ENCODE data around the gene KRT73.
"Not testable (repeated sequence)": the region's sequence is repeated elsewhere in the genome, so short reads cannot be mapped to it uniquely, and the experiment has no call there.

The KRT73 gene

DNA sequence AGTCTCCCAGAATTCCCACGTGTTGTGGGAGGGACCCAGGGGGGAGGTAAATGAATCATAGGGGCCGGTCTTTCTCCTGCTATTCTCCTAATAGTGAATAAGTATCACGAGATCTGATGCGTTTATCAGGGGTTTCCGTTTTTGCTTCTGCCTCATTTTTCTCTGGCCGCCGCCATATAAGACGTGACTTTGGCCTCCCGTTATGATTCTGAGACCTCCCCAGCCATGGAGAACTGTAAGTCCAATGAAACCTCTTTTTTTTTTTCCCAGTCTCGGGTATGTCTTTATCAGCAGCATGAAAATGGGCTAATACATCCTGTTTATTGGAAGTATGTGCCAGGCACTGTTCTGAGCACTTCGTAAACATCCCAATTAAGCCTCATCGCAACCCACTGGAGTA, 17.9 kb downstream of the KRT73 start:
- DNase-seq (ENCODE audit: low read depth) = no peak

DNA sequence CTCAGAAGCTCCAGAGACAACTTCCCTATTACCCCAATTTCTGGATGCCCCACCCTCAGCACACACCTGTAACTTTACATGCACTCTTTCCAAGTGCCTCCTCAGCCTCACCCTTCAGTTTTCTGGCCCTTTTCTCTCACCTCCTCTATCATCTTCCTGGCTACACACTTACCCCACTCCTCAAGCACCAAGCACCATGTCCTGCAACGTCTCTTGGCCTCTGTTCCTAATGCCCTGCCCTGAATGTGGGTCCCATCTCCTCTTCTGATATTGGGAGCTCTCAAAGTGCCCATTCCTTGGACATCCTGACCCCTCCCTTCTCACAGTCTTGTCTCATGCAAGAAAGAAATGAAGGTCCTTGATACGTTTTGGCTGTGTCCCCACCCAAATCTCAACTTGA, 18.3 kb downstream of the KRT73 start:
- DNase-seq (ENCODE audit: low read depth) = no peak

DNA sequence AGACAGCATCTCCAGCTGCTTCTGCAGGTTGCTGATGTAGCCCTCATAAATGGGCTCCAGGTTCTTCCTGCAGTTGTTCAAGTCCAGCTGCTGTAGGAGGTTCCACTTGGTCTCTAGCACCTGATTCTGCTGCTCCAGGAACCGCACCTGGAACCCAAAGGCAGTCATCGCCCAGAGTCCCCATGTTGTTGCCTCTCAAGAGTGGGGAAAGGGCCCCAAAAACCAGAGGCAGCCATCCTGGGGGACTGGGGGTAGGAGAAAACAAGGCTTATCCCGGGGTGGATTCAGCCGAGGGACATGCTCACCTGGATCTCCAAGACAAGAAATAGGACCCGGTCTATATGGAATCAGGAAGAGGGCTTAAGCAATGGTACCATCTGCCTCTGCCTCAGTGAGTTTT, 19.4 kb downstream of the KRT73 start:
- DNase-seq (ENCODE audit: low read depth) = no peak

DNA sequence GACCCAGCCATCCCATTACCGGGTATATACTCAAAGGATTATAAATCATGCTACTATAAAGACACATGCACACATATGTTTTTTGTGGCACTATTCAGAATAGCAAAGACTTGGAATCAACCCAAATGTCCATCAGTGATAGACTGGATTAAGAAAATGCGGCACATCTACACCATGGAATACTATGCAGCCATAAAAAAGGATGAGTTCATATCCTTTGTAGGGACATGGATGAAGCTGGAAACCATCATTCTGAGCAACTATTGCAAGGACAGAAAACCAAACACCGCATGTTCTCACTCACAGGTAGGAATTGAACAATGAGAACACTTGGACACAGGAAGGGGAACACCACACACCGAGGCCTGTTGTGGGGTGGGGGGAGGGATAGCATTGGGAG, 24.1 kb downstream of the KRT73 start:
- DNase-seq (ENCODE audit: low read depth) = not testable (repeated sequence)

DNA sequence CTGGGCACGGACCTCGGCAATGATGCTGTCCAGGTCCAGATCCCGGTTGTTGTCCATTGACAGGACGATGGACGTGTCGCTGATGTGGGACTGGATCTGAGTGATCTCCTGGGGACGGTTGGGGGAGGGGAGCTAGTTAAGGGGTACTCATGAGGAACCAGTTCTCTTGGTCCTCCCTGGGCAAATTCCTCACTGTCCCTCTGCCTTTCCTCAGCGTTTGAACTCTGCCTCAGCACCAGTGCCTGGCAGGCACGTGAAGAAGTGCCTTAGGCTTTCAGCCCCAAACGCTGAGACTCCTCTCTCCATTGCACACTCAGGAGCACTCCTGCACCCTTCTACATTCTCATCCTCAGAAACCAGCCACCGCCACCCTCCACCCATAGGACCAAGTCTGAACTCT, 26.8 kb downstream of the KRT73 start:
- no peak for DNase-seq (ENCODE audit: low read depth)

DNA sequence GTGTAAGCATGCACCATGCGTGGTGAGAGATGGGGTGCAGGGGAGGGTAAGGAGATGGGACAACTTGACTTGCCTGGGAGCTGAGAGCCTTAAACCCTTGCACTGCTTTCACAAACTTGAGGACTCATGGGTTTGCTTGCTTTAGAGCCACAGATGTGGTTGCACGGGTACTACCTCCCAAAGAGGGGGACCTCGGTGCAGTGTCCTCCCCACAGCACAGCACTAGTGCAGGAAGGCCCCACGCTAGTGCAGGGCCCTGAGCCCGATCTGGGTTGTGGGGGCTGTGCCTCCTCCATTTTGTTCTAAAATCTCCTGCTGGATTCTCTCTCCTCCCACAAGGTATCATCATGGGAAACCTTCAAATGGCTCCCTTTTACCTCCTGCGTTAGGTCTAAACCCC, 28.3 kb downstream of the KRT73 start:
- DNase-seq (ENCODE audit: low read depth) = no peak

DNA sequence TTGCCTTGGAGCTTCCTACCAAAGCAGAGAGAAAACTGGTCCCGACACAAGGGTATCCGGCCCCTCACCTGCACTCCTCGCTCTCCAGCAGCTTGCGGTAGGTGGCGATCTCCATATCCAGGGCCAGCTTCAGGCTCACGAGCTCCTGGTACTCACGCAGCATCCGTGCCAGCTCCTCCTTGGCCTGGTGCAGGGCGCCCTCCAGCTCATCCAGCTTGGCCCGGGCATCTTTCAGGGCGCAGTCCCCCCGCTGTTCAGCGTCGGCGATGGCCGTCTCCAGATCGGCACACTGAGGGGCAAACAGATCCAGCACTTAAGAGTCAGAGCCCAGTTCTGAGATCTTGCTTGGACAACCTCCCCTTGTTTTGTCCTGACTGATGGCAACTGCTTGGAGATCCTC, 30.8 kb downstream of the KRT73 start:
- no peak for DNase-seq (ENCODE audit: low read depth)

DNA sequence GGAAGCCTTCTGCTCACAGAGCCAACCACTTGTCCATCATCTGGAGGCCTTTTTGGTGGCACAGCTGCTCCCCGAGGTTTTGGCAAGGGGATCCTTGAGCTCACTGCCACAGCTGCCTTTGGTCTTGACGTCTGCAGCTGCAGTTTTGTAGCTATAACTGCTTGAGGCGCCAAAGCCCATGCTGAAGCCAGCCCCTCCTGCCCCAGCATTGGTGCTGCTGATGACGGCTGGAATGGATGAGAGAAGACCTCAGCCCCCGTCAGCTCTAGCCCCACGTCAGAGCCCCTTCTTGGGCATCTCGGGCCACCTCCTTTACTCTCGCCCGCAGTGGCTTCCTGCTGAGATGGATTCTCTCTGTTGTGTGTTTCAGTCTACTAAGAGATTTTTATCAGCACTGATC, 32.4 kb downstream of the KRT73 start:
- no peak for DNase-seq (ENCODE audit: low read depth)

DNA sequence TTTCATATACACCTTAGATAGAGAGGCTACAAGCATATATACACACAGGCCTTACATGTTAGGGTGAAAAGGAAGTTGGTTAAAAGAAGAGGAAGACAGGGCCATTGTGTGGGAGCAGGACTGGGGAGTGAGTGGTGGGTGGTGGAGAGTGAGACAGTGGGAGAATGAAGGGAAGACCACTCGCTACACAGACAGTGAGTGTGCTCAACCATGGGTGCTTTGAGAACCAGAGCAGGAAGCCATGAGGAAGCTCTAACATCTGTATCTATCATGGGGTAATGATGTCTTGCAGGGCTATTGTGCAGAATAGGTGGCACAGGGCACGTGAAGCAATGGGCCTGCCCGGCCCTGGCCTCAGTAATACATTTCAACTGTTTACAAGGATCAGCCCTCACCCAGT, 33.3 kb downstream of the KRT73 start:
- no peak for DNase-seq (ENCODE audit: low read depth)

DNA sequence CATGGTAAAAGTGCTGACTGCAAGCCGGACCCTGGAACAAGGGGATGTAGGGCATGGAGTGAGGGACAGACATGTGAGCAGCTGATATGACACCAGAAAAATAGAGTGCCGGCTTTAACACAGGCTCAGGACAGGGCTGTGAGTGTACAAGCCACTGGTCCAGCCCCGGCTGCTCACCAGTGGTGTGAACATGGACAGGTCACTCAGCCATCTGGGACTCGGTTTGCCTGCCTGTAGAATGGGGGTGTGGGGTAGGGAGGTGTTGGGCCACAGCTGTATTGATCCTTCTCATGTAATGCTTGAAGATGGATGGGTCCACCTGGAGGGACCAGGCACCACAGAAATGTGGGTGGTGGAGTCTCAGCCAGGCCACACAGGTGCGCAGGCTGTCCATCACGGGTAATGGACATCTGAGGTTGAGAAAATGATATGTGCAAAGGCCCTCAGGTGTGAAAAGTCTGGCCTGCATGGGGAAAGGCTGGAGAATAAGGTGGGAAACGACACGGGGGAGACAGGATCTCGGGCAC, 34.1 kb downstream of the KRT73 start:
- no peak for DNase-seq (ENCODE audit: low read depth)

DNA sequence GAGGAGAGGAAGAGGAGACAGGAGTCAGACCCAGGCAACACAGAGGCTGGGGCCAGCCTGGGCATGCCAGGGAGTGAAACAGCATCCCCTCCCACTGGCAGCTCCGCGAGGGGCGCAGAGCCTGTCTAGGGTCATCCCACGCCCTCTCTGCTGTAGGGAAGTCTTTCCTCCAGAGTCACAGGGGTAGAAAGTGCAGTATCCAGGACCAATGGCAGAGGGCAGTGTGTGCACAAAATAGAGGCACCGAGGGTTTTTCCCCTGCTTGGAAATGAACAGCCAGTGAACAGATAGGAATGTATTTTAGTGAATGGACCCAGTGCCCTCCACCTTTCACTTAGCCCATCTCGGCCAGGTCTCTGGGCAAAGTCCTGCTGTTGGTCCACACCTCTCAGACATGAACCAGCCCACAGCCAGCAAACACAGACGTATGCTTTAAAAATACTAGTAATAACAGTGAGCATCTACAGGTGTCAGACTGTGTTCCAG, 35.3 kb downstream of the KRT73 start:
- DNase-seq (ENCODE audit: low read depth) = peak; percentile 22

DNA sequence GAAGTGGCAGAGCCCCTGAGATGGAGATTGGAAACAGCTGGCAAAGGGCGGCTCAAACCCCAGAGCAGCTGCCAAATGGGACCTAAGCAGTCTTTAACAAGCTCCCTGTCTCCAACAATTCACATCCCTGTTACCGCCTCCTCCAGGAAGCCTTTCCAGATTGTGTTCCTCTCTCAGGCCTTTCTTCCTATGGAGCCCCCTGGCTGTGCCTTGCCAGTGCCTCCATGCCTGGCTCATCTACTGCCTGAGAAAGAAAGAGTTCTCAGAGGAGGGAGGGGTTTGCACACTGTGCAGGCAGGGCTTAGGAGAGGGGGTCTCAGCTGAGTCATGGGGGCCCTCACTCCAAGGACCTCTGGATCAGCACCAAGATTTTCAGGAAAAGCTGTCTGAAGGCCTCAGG, 35.9 kb downstream of the KRT73 start:
- no peak for DNase-seq (ENCODE audit: low read depth)

DNA sequence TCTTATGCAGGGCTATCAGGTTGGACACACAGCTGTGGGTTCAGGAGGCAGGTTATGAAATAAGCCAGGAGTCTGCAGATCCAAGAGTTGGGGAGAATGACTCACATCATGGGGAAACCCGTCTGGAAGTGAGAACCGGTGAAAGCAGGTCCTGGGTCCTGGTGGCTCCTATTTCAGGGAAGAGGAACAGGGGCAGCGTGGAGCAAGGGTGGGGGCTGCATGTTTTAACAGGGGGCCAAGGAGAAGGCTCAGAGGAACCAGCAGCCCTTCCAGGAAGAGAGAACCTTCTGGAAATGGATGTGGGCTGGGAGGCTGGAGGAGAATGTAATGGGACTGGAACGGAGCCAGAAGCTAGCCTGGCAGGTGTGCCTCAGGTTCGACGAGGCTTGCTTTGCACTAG, 36.9 kb downstream of the KRT73 start:
- no peak for DNase-seq (ENCODE audit: low read depth)

DNA sequence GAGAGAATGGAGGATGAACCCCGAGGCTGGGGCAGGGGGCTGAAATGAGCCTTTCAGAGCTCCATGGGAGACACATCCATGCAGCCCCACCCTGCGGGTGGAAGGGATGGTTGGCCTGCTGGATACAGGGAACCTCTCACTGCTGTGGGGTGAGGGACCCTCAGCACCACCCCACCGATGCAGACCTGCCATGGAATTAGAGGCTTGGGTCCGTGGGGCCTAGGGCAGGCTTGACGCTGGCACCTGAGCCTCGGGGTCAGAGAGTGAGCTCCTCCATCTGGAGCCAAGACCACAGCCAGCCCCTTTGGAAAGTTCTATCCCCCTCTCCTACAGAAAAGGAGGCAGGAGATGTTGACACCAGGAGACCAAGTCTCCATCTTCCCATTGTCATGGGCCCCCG, 37.3 kb downstream of the KRT73 start:
- no peak for DNase-seq (ENCODE audit: low read depth)

DNA sequence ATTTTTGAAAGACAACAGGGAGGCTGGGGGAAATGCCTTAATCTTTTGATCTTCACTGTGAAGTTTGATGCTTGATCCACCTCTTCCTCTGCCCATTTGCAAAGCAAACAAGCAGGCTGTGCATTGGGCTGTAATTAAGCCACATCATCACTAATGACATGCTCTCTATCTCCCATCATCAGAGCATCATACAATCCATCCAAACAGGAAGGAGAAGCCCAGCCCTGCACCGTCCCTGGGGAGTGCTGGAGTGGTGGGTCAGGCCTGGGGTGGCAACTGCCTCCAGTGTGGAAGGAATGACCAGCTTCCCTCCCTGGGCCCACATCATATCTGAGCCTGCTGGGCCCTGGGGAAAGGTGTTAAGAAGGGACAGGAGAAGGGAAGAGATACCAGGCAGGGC, 37.9 kb downstream of the KRT73 start:
- DNase-seq (ENCODE audit: low read depth) = no peak

DNA sequence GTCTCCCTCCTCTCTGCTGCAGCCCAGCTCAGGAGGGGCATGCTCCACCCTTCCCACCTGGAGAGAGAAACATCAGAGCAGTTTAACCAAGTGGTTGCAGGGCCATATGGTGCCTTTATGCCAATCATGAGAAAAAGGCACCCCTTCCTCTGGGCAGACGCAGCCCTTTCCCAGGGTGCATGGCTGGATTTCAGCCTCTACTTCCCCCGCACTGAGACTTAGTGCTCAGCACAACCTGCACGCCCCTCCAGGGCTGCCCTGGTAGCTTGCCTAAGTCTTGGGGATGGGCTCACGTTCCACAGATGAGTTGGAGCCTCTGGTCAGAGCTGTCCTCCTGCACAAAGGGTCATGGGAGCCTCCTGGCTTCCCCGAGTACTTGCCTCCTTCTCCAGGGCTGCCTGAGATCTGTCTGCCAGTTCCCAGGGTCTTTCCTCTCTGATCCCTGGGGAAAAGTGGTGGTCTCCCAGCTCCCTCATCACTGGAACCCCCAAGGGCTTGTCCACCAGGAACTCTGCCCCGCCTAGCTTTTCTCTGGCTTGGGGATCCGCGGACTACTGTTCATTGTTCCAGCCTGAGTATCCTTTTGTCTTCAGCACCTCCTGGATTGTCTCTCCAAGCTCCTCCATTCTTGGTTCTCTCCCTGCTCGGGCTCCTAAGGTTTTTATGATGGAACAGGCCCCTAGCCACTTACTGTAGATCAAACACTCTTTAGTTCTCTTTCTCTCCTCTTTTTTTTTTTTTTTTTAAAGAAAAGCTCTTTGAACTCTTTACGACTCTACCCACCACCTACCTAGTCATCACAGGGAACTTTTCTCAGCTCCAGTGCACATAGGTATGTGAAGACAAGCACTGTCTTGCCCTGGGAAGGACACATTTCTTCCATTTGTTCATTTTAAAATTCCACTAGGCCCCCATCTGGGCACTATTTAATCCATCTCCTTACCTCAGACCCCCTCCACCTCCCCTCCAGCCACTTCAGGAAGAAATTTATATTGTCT, 38.6 kb downstream of the KRT73 start:
- DNase-seq (ENCODE audit: low read depth) = no peak

DNA sequence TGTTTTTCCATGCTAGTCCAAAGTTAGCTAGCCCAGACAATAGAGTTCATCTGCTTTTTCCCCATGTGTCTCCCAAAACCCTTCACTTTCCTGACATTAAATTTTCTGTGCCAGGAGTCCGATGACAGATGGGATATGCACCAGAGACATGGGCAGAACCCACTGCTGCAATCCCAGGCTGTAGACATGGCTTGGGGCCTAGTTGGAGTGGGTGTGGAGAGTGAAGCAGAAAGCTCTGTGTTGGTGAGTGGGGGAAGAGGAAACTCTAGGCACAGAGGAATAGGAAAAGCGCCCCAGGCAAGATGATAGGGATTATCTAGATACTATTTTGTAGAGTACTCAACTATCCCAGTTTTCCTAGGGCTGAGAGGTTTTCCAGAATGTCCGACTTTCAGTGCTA, 39.9 kb downstream of the KRT73 start:
- DNase-seq (ENCODE audit: low read depth) = no peak

DNA sequence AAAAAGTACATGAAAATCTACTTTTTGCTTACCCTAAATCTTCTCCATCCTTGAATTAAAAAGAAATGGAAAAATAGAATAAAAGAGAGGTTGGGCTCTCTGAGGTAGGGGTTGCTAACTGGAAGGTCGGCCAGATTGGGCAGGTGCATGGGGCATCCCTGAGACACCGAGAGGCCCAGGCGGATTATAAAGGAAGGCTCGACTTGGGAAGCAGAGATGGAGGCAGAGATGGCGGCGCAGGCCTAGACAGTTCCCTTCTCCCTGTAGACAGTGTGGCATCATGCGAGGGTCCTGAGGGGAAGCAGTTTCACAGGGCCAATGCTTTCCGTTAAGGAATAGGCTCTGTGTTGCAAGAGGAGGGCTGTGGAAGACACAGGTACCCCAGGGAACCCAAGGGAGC, 41.0 kb downstream of the KRT73 start:
- no peak for DNase-seq (ENCODE audit: low read depth)

DNA sequence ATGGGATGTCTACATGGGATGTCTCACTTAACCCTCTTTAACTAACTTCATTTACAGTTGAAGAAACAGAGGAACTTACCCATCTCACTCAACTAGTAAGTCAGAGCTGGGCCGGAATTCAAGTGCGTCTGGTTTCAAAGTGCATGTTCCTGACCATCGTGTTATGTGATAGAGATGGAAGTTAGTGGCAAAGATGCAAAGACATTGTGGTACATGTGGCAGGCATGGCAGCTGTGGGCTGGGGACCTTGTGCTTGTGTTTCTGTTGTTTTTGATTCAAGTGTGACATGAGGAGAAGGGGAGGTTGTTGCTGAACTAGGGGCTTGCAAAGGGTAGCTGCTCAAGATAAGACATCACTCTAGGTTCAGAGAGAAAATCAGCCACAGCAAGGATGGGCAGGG, 42.4 kb downstream of the KRT73 start:
- no peak for DNase-seq (ENCODE audit: low read depth)

DNA sequence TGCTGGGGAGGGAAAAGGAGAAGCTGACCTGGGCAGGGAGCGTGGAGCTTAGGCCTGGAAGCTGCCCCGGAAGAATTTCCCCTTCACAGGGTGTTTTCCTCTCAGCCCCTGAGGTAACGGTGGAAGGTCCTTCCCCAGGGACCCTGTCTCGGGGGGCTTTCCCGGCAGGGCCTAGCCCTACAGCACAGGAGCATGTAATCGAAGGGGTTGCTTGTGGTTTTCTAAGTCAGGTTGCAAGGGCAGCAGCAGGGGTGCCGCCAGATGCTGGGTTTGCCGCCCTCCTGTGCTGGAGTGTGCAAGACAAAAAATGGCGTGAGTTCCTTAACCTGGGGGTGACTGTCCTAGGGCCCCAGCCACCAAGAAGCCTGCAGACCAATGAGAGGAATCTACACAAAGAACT, 43.1 kb downstream of the KRT73 start:
- DNase-seq (ENCODE audit: low read depth) = no peak

DNA sequence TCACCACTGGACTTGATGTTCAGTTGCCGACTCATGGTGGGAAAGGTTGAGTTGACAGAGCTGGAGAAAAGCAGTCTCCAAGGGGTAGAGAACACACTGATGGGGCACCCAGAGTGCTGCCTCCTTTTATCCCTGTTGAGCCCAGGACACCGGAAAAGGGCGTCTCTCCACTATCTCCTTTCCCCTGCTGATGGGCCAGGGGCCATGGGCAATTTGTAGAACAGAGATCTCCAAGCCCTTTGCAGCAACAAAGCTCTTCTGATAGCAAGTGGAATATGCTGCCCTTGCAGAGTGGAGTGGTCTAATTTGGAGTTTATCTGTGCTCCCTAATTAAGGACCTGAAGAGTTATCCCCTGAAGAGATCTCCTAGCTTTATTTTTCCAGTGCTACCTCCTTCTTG, 44.6 kb downstream of the KRT73 start, which contains the start of gene KRT74:
TSS of gene KRT74 (minus strand) at position 101 of the 400 bp plus-strand sequence. CDS start at position 35, 66 bp downstream.
- DNase-seq (ENCODE audit: low read depth) = no peak

DNA sequence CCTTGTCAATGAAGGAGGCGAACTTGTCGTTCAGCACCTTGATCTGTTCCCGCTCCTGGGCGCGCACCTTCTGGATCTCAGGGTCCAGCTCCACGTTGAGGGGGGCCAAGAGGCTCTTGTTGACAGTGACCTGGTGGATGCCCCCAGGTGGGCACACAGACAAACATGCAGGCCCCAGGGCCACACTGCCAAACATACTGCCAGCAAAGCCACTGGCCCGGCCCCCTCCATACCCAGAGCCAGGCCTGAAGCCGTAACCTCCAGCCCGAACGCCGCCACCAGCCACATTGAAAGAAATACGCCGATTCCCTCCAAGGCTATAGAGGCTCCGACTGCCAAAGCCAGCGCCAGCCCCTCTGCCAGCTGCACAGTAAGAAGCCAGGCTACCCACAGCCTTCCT, 45.1 kb downstream of the KRT73 start:
- DNase-seq (ENCODE audit: low read depth) = no peak

DNA sequence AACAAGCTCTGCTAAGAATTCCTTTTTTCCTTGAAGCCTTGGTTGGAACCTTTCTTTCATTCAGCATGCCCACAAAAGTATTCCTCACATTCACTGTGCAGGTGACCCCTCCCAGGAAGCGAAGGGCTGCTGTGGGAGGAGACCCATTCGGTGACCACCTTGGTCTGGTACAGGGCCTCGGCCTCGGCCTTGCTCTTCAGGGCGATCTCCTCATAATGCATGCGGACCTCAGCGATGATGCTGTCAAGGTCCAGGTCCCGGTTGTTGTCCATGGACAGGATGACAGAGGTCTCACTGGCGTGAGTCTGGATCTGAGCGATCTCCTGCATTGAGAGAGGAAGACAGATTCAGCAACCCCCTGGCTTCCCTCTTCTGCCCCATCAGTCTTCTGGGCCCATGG, 47.8 kb downstream of the KRT73 start:
- DNase-seq (ENCODE audit: low read depth) = no peak

DNA sequence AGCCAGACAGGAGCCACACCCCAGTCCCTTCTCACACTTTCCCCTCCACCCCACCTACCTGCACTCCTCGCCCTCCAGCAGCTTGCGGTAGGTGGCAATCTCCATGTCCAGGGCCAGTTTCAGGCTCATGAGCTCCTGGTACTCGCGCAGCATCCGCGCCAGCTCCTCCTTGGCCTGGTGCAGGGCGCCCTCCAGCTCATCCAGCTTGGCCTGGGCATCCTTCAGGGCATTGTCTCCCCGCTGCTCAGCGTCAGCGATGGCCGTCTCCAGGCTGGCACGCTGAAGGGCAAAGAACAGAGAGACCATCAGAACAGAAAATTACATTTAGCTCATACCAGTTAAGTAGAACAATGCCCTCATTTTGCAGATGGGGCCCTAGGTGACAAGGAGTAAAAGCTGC, 50.2 kb downstream of the KRT73 start:
- no peak for DNase-seq (ENCODE audit: low read depth)
